ENCODE results near the gene SNU13.
"Not testable (repeated sequence)": the region's sequence is repeated elsewhere in the genome, so short reads cannot be mapped to it uniquely, and the experiment has no call there.

The SNU13 gene

GRCh38 chr22:41681616-41682015 lies 7.1 kb downstream of the SNU13 start:
- no peak for DNase-seq (ENCODE audit: low spot score)

DNA sequence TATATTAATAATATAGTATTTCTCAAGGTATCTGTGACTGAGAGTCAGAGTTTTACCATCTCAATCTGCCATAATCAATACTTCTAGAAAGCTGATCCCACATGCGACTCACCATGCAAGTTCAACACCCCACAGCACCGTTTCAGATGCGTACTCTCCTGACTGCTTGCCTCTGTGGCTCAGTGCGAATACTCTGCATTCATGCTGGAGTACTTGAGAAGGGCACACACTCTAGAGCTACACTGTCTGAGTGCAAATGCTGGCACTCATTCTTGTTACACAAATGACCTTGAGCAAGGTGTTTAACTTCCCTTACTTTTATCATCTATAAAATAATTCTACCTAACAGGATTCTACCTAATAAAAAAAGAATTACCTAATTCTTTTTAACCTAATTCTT lies 12.5 kb downstream of the SNU13 start:
- no peak for DNase-seq (ENCODE audit: low spot score)

DNA sequence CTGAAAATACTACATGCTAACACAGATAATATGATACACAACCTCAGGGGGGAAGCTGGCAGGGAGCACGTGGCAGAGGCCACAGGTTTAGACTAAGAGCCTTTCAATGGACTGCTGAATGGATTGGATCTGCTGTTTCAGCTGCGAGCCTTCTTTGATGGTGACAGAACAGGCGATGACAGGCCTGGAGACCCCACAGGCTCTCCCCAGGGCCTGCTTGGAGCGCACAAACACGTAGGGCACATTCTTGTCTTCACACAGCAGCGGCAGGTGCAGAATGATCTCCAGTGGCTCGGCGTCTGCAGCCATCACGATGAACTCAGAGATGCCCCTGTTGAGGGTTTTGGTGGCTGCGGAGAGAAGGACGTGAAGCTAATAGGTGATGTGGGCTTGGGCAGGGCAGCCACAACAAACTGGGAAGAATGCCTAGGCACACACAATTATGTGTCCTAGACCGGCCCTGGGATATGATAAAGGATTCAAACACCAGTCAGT lies 13.8 kb downstream of the SNU13 start:
- no peak for DNase-seq (ENCODE audit: low spot score)

DNA sequence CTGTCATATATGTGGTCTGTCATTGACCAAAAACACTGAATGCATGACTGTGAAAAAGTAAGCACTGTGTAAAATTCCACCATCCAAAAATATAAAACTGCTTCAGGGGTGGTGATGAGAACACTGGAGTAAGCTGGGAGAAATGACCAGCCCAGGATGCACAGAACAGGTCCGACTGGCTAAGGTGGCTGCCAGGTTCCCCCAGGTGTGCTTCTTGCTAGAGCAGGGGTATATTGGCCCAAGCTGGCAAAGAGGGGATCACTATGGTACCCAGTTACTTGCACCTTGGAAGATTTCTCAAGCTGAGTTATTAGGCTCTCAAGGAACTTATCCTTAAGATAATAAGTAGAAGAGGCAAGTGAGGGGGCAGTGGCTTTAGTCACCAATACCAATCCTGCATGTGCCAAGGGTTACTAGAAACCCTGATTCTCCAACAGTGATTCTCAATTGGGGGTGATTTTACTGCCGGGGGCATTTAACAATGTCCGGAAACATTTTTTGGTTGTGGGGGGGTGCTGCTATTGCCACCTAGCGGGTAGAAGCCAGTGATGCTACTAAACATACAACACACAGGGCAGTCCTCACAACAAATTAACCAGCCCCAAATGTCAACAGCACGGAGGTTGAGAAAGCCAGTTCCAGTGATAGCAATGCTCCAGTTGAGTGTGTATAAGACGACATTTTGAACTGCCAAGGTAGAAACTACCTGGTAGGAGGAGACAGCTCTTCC lies 15.7 kb downstream of the SNU13 start:
- DNase-seq (ENCODE audit: low spot score) = no peak

DNA sequence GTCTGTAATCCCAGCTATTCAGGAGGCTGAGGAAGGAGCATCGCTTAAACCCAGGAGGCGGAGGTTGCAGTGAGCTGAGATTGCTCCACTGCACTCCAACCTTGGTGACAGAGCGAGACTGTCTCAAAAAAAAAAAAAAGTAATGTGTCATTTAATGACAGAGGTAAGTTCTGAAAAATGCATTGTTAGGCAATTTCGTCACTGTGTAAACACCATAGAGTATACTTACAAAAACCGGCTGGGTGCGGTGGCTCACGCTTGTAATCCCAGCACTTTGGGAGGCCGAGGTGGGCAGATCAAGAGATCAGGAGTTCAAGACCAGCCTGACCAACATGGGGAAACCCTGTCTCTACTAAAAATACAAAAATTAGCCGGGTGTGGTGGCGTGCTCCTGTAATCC lies 16.6 kb downstream of the SNU13 start:
- not testable (repeated sequence) for DNase-seq (ENCODE audit: low spot score)

DNA sequence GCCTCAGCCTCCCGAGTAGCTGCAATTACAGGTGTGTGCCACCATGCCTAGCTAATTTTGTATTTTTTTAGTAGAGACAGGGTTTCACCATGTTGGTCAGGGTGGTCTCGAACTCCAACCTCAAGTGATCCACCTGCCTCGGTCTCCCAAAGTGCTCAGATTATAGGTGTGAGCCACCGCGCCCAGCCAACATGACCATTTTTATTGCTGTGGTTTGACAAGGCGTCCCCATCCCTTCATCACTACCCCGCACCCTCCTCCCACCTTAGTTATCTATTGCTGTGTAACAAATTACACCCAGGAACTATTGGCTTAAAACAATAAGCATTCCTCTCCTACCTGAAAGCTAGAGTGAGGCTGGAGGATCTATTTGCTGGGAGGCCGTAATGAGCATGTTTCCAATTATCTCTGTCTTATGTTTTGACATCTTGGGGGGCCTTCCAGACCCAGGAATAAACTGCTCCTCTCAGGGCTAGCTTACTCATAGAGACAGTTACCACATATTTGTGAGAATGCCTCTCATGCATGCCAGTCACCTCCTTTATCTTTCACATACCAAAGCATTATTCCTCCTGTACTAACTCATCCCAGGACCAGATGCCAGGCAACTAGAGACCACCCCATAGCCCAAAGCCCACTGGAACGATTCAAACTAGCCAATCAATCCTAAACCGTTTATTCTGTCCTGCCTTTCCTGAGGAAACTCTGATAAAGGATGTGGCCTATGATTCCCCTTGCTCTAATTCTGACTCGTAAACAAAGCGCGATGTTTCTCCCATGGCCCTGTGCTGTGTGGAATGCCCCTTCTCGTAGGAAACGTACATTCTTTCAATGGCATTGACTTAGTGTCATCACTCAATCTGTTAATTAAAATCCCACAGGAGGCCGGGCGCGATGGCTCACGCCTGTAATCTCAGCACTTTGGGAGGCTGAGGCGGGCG lies 19.4 kb downstream of the SNU13 start:
- peak; percentile 54 for DNase-seq (ENCODE audit: low spot score)

GRCh38 chr22:41664951-41665350 lies 23.7 kb downstream of the SNU13 start:
- DNase-seq (ENCODE audit: low spot score) = no peak

GRCh38 chr22:41664490-41664889 lies 24.2 kb downstream of the SNU13 start:
- DNase-seq (ENCODE audit: low spot score) = no peak

- DNase-seq (ENCODE audit: low spot score) = not testable (repeated sequence)
Observed at GRCh38 chr22:41663594-41663993, 25.1 kb downstream of the SNU13 start.

DNA sequence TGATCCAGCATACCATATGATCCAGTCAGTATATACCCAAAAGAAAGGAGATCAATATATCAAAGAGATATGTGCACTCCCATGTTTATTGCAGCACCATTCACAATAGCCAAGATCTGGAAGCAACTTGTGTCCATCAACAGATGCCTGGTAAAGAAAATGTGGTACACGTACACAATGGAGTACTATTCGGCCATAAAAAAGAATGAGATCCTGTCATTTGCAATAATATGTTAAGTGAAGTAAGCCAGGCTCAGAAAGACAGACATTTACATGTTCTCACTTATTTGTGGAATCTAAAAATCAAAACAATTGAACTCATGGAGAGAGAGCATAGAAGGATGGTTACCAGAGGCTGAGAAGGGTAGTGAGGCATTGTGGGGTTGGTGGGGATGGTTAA lies 27.0 kb downstream of the SNU13 start:
- DNase-seq (ENCODE audit: low spot score) = no peak

GRCh38 chr22:41661088-41661487 lies 27.6 kb downstream of the SNU13 start:
- no peak for DNase-seq (ENCODE audit: low spot score)

DNA sequence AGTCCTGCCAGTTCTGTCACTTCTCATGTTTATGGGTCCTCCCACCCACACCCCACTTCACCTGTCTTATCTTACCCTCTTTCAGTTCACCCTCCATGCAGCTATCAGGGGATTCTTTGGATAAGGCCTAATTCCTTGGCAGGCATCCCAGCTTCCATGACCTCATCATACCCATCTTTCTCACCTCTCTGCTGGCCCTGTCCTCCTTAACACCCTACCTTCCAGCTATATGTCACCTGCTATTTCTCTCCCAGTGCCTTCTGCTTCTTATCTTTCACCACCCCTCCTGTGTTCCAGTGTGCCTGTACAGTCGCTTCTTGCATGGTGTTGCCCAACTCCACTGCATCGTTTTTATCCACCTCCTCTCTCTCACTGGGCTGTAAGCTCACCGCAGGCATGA lies 28.3 kb downstream of the SNU13 start:
- no peak for DNase-seq (ENCODE audit: low spot score)

DNA sequence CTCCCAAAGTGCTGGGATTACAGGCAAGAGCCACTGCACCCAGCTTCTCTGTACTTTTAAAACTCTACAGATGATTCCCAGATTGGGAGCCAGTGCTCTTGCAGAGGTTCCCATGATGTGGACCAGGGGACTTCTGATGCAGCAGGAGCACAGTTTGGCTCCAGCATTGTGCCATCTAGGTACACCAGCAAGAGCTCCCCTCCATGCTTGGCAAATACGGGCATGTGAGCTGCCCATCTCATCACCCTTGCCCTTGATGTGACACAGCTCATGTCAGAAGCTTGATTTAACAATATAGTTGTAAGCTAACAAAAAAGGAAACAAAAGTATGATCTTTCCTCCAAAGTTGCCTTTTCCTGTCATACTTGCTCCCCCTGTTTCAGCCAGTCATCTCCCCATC lies 28.7 kb downstream of the SNU13 start:
- DNase-seq (ENCODE audit: low spot score) = no peak

DNA sequence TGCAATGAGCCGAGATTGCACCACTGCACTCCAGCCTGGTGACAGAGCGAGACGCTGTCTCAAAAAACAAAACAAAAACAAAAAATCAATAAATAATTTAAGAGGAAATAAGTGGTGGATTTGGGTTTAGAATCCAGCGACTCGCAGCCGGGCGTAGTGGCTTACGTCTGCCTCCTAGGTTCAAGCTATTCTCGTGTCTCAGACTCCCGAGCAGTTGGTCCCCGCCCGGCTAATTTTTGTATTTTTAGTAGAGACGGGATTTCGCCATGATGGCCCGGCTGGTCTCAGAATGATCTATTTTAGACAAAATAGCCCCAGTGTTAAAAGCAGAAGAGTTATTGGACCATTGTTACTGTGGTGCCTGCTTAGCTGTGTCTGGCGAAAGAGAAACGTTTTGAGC lies 29.8 kb downstream of the SNU13 start:
- no peak for DNase-seq (ENCODE audit: low spot score)

DNA sequence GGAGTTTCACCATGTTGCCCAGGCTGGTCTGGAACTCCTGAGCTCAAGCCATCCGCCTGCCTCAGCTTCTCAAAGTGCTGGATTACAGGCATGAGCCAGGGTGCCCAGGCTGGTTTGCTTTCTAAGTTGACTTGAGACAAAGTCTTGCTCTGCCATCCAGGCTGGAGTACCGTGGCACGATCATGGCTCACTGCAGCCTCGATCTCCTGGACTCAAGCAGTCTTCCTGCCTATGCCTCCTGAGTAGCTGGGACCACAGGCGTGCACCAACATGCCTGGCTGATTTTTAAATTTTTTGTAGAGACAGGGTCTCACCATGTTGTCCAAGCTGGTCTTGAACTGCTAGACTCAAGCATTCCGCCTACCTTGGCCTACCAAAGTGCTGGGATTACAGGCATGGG lies 31.0 kb downstream of the SNU13 start:
- DNase-seq (ENCODE audit: low spot score) = no peak

DNA sequence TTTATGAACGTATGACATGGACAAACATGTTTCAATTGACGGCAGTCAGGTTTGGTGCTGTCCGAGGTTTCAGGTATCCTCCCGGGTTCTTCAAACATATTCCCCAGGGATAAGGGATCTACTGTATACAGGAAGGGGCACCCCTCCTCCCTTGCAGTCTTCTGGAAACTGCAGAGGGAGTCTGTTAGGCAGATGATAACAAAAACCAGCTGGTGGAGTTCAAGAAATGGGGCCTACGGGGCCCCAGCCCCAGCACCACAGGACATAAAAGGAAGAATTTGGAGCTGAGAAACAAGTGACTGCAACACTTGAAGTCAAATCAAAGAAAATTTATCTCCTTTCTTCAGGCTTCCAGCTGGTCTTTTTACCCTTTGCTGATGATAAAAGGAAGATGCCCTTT lies 32.1 kb downstream of the SNU13 start:
- no peak for DNase-seq (ENCODE audit: low spot score)

DNA sequence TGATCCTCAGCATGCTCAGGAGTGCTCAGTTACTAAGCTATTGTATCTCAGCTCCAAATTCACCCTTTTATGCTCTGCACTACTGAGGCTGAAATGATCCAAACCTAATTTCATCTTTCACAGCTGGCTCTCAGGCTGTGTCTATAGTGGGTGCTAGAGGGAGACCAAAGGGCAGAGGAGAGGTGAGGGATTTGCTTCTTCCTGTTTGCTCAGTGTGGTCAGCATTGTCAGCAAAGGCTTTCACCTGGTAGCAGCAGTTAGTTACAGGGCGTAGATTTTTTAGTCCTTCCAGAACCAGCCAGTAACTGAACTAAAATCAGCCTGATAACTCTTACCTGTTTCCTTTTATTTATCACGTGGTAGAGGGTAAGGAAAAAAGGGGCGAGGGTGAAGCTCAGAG lies 34.3 kb downstream of the SNU13 start:
- no peak for DNase-seq (ENCODE audit: low spot score)

GRCh38 chr22:41650821-41651220 lies 37.8 kb downstream of the SNU13 start:
- DNase-seq (ENCODE audit: low spot score) = no peak

DNA sequence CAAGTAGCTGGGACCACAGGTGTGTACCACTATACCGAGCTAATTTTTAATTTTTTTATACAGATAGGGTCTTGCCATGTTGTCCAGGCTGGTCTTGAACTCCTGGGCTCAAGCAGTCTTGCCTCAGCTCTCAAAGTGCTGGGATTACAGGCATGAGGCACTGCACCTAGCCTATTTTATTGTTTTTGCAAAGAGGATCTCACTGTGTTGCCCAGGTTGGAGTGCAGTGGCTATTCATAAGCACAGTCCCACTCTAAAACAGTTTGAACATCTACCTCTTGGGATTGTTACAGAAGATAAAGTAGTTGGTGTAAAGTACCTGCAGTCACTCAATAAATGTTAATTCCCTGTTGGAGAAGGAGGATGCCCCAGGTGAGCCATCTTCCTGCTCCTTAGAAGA lies 38.4 kb downstream of the SNU13 start:
- no peak for DNase-seq (ENCODE audit: low spot score)

DNA sequence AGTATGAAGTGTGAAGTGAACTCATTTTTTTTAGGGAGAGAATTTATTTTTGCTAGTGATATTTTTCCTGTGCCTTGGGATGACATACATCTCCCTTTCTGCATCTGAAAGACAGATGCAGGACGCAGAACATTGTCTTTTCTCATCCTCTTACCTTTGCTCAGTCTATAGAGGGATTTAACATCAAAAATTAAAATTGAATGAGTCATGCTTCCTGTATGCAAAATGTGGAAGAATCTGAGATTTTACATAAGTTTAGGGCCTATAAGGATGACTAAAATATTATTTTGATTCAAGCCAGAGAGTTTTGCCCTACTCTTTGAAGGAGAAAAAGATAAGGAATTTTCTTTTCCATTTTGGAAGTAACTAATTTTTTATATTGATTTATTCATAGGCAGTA lies 40.2 kb downstream of the SNU13 start:
- no peak for DNase-seq (ENCODE audit: low spot score)

DNA sequence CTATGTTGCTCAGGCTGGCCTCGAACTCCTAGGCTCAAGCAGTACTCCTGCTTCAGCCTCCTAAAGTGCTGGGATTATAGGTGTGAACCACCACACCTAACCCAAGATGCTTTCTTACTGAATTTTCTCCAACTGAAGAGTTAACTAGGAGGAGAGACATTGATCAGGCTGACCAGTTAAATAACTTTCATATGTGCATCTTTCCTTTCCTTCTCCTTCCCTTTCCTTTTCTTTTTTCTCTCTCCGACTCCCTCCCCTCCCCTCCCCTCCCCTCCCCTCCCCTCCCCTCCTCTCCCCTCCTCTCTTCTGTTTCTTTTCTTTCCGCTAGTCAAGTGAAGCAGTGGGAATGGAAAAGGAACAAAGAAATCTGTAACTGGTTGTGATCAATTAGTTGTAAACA lies 40.9 kb downstream of the SNU13 start:
- no peak for DNase-seq (ENCODE audit: low spot score)

DNA sequence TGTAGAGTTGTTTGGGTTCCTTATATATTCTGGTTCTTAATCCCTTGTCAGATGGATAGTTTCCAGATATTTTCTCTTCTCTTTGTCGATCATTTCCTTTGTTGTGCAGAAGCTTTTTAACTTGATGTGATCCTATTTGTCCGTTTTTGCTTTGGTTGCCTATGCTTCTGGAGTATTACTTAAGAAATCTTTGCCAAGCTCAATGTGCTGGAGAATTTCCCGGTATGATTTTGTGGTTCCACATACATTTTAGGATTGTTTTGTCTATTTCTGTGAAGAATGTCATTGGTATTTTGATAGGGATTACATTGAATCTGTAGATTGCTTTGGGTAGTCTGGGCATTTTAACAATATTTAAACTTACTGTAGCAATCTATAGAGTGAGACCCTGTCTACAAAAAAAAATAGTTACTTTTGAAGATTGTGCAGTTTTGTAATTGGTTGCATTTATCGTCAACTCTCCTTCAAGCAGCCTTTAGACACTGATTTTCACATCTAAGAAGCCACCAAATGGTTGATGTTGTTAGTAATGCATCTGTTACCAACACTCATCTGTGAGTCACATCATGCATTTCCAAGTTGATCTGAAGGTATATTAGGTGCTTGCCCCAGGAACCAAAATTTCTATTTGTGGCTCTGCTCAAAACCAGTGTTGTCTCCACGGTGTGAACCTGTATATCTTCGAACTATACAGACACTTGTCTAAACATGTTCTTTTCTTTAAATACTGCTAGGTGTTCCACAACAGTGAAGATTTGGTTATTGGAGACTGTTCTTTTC lies 46.1 kb downstream of the SNU13 start:
- DNase-seq (ENCODE audit: low spot score) = no peak
